CD4-positive, alpha-beta T cell treated with Interleukin-15 for 4 hours (primary cell): Measurements from ENCODE around the gene FAM124A.

Source experiments
- DNase-seq: peaks from one replicate; pipeline ENCODE4 v3.0.0-alpha.2; 2020; ENCODE audit warnings: low spot score

The FAM124A gene

DNA sequence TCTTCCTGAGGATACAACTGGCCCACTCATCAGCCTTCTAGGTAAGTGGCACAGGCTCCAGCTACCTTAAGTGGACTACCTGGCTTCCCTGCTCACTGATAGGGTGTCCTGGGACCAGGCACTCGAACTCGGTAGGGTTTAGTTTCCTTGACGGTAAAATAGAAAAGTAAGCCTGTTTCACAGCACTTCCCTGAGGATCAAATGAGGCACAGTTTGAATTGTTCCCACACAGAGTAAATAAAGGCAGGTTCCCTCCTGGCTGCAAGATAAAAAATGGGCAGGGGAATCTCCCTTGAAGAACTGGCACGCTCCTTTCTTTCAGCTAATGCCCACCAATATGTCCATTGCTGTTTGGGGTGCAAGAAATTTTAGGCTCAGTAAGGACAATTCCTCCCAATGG lies 1.1 kb upstream of the FAM124A start:
- no peak for DNase-seq

DNA sequence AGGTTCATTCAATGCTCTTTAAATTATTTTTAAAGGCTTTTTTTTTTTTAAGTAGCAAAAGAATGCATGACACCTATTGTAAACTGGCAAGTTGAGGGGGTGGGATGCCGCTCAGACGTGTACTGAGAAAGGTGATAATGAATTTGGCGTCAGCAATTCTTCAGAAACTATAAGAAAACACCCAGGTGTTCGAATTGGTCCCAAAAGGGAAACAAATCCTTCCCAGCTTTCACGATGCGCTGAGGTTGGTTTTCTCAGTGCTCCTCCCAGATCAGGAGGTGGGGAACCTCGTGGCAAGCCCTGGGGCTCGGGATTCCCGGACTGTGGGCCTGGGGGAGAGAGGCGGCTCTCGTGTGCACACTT lies 543 bp upstream of the FAM124A start:
- DNase-seq, result no peak

DNA sequence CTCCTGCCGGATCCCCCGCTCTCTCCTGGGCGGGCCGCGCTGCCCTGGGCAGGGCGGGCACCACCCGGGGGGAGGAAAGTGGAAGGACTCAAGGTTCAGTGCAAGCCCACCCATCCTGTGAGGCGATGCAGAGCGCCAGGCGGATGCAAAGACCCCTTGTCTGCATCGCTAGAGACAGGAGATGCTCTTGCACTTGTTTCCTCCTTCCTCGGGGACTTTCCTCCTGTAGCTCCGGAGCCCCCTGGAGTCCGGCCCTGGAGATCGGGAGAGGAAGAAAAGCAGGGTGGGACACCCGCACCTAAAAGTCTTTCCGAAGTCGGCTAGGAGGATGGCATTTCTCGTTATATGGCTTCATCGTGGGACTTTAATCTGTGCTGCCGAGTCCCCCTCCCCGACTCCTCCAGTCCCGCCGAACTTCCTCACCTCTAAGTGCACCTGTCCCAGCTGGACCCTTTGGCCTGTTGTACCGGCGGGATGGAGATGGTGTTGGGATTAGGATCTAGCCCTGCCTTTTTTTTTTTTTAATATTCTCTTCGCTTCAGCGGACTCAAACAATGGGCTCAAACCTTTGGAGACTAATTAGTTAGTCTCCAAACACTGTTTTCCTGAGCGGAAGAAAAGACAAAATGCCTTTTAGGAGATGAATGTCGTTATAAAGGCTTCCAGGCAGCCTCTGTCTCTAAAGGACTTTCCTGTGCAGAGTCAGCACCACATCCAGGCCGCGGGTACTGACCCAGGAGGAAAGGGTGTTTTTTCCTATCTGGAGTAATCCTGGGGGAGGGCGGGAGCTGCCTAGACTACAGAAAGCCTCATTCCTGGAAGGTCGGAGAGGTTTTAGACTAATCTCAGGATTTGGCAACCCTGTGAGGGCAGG lies 725 bp downstream of the FAM124A start:
- no peak for DNase-seq

DNA sequence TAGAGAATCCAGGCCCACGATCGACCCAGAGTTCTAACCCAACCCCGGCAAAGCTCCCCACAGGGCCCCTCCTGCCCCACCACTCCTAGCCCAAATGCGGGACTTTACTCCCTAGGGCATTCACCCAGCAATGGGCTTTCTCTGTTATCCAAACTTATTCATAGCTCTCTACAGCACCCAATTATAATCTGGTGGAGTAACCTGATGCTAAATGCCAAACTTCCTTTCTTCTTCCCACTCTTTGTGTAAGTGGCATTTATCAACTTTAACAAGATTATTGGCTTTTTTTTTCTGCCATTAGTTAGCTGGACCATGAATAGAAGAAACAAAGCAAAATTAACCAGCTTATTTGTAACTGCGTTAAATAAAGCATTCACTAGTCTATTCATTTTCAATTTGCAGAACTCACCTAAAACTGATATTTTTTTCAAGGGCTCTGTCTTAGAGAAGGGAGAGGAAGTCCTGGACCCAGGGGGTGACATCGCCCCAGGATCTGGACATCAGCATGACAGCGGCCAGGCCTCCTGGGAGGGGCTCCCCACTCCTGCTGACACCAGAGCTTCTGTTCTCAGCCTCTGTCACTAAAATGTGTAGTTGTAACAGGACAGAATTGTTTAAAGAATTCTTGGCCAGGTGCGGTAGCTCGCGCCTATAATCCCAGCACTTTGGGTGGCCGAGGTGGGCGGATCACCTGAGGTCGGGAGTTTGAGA lies 1.5 kb downstream of the FAM124A start:
- no peak for DNase-seq

DNA sequence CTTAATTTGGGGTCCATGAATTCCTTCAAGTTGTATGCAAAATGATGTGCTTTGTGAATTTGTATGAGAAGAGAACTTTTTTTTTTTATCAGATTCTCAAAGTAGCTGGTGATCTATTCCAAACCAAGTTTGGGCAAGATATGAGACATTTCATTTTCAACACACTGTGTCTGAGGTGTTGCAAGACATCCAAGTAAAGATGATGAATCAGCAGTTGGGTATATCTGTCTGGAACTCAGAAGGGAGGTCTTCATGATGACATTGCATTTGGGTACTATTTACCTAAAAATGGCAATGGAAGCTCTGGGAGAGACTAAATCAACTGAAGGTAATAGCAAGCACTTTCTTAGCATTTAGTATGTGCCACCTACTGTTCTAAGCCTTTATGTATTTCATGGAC lies 2.8 kb downstream of the FAM124A start:
- no peak for DNase-seq

DNA sequence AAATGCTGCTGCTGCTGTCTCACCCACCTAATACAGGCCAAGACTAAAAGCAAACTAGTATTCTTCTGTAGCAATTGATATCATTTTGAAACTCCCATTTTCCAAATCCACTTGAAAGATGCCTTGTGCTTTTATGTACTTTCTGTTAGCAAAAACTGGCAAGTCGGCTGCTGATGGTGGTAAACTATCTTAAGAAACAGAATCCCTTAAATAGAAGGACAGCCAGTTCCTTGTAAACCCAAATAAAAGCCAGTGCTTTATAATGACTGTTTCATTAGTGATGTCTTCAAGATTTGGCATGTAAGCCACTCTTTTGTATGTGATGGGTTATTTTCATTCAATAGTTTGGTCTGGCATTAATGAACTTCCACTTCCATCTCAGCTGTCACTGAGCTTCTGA lies 5.2 kb downstream of the FAM124A start:
- no peak for DNase-seq

DNA sequence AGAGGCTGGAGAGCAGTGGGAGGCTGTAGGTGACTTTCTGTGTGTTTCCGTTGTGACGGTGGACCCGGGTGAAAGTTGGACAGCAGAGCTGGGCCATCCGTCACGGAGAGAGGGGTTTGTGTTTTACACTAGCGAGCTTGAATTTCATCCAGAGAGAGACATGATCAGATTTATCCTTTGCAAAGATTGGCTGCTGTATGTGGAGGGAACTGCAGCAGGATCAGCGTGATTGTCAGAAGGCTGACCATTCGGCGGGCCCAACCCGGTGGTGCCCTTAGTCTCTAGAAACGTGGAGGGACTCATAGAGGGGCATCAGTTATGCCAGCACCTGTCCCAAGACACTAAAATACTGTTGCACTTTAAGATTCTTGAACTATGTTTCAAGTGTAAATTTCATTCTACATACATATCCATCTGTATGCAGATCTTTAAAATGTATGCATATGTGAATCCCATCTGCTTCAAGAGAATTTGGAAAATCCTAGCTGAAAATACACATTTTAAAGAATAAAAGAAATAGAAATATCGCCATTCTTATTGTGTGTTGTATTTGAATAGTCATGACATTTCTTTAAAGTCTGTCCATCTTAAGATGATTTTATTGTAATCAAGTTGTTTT lies 7.0 kb downstream of the FAM124A start:
- no peak for DNase-seq

DNA sequence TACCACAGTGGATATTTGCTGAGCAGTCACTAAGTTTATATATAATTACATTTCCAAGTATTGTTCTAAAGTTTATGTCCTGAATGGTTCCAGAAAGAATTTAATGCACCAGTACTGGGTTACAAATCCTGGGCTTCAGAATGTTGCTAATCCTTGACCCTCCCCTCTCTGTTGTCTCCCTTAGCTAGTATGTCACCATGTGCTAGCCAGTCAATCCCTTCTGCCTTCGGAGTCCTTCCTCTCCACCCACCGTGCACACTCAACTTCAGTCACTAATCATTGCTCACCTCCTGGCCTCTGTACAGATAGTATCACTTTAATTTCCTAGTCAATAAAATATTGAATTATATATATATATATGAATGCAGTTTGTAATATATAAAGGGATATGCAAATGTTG lies 7.5 kb downstream of the FAM124A start:
- DNase-seq, result no peak

DNA sequence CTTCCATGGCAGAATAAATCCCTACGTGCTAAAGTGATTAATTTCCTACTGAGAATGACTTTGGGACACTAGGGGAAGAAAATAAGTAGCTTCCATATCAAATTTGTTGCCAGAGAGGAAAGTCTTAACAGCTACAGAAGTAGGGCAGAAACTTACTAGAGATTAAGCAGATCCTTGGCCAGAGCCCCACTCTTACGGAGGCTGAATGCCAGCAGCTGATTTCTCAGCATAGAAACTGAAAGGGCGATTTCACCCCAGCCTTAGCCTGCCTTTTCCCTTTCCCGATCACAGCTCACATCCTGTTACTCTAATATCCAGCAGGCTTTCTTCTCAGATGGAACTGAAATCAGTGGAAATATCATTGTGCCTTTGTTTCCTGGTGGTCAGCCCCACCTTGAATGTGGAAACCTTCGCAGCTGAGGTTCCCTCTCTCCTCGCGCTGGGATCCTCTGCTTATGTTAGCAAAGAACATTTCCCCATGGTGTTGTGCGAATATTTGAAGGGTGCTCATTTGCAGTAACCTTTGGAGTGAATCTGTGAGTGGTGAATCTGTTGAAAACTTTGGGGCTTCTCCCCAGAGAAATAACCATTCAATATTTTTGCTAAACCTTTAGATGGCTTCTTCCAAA lies 8.4 kb downstream of the FAM124A start:
- no peak for DNase-seq

DNA sequence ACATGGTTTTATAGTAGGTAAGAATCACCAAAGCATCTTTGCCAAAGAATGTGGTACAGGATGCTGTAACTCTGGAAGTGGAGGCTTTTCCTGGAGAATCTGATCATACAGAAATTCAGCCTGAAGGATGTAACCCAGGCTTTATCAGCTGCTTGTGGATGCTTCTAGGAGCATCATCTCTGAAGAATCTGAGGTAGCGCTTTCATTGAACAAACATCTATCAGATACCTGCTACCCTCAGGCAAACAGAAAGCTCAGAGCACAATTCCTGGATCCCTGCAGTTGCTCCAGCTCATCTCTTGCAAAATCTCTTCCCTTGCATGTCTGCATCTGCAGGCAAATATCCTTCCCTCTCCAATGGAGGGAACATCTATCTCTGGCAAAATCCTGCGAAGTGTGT lies 9.3 kb downstream of the FAM124A start:
- no peak for DNase-seq

DNA sequence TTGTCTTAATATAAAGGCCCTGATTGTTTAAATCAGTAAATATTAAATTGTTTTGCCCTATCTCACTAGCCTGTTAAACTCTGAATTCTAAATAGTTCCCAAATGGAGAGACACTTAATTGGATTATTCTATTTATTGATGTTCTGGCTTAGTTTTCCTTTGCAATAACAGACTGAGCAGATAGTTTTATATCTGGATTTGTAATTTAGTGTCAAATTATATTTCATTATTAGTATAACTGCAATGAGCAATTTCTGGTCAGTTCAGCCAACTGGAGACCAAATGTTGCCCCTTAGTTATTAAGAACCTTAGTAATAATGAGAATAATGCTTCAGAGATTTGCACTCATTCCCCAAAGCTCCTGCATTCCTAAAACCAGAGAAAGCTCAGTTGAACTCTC lies 10.1 kb downstream of the FAM124A start:
- DNase-seq, result no peak

DNA sequence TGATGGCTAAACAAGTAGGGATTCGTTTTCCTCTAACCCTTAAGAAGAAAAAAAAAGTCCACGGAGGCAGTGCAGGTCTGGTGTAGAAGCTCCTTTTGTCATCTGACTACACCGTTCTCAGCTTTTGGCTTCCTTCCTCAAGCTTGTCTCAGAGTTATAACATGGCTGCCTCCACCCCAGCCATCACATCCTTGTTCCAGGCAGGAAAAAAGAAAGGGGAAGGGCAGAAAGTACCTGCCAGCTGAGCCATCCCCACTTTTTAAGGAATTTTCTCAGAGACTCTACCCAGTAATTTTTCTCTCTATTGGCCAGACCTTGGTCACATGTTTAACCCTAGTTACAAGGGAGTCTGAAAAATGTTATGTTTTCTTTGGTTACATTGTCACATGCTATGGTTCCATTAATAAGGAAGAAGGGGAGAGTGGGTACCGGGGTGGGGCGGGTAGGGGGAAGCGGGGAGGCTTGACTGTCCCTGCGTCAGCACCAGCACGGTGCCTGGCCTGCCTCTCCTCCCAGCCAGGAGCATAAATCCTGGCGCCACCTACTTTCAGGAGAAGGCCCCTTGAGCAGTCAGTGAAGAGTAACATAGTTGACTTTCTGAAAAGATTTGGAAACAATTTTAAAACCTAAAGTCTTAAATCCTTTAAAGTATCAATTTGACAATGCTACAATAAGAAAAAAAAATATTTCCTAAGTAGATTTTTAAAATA lies 11.1 kb downstream of the FAM124A start:
- no peak for DNase-seq

DNA sequence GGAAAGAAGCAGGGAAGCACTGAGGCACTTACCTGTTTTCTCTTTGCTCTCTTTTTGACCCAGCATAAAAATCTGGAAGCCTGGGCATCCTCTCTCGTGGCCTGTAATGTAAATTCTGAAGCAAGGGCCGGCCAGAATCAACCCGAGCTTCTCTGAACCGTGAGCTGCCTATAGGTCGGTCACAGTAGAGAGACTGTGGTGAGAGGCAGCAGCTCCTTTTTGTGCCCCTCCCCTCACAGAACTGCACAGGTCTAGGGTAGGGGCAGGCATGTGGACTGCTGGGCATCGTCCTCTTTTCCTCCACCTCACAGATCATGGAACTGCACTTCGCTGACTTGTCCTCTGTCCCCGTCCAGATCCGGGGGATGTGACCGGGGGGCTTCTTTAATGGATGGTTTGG lies 12.5 kb downstream of the FAM124A start:
- no peak for DNase-seq

DNA sequence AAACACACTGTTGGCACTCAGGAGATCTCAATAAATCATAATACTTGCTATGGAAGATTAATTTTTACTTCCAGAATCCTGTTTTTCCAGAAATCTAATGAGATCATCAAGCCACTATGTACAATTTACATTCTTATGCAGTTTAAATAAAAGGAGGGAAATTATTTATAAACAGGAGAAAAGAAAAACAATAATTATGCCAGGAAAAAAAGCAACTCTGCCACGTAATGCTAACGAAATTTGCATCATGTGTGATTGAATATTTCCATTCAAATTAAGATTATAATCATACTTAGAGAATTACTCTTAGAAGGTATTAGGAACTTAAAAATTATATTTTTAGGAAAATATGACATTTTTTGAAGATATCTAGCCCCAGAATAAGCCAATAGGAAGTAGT lies 13.0 kb downstream of the FAM124A start:
- no peak for DNase-seq

DNA sequence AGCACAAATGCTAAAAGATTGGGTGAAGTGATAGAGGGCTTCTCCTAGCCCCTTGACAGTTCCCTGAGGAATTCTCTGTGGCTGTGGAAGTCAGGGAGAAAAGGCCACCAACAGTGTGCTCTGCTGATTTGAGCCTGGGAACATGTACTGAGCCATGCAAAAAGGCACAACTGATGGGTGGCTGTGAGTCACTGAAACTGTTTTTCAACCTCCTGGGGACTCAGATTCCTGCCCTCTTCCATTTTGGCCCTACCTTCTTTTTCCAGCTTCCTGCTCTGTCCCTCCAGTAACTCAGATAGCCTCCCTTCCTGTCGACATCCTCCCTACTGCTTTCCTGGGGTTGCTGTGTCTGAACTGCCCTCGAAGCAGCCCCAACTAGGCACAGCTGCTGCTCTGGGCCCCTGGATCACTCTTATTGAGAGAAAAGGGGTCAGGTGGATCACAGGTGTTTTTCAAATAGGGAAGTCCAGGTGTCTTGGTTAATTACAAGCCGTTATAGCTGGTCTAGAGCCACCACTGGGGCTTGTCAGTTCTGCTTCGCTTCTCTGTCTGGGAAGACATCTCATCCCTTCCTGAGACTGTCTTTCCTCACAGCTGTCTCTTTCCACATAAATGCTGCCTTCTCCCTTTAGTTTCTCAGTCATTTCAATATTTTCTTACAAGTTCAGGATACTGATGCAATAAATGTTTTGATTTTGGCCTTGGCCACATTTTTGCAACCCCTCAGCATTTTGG lies 13.7 kb downstream of the FAM124A start:
- no peak for DNase-seq

DNA sequence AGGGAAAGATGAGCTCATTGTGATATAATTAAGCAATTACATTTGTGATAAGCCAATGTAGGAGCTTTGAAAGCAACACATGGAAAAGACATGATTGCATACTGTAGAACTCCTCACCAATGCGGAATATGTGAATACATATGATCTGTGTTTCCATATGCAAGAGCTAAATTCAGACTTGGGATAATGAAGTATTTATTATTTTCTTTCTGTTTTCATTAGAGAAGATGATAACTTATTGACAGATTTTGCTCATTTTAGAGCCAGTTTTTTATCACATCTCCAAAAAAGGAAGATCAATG lies 14.2 kb downstream of the FAM124A start:
- DNase-seq, result no peak

DNA sequence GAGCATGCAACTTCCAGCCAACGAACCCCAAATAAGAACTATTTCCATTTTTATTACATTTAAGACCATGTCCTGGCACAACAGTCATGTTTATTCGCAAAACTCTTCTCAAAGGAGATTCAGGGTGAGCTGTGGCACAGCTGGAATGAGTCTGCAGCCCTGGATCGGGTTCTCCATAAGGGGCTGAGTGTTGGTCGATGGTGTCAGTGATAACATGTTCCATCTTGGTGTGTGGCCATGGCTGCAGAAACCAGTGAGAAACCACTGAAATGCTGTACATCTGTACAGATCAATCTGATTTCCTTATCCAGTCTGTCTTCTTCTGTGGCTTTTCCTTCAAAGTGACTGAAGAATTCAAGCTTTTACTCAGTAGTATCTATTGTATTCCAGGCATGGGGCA lies 15.2 kb downstream of the FAM124A start:
- DNase-seq, result no peak

DNA sequence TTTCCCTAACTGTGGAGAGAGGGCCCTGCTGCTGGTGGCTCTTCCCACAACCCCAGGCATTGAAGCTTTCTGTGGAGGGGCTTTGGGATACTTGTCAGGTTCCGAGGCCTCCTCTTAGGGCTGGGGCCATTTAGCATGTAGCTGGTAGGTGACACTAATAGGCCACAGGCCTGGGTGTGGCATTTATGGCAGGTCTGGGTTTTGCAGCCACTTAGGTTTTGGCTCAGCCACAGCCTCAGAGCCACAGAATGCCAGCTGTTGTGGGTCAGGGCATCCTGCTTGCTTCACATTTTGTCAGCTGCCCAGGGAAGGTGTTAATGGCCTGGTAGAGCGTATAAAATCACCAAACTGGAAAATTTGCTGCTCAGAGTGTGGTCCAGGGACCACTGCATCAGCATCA lies 15.7 kb downstream of the FAM124A start:
- DNase-seq, result no peak

DNA sequence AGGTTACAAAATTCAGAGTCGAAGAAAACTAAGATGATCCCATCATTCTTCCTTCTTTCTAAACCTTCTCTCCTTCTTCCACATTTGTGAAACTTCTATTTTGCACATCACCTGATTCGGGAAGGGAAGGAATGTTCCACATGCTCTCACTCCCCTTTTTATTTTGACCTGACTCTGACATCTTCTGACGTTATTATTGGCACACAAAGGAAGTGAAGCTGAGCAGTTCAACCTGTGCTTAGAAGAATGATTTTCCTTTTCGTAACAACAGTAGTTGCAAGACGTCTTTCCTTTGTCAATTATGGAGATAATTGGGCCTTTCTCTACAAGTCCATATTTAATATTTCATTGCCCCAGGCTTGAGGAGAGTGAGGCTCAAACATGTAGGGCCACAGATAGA lies 18.0 kb downstream of the FAM124A start:
- DNase-seq, result no peak

DNA sequence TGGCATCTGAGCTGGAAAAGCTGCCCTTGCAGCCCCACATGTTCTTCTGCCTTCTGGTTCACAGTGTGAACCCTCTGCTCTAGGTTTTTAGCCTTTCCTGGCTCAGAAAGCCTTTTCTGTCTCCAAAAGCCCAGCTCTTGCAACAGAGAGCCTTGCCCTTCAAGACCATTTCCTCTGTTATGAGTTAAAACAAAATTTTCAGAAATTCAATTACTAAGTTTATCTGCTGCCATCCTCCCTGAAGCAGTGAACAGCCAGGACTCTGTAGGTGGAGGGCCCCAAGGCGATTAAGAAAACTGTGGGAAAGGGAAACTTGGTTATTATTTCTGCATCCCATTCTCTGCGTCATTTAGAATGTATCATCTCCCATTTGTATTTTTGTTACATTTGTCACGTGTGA lies 18.8 kb downstream of the FAM124A start:
- no peak for DNase-seq

DNA sequence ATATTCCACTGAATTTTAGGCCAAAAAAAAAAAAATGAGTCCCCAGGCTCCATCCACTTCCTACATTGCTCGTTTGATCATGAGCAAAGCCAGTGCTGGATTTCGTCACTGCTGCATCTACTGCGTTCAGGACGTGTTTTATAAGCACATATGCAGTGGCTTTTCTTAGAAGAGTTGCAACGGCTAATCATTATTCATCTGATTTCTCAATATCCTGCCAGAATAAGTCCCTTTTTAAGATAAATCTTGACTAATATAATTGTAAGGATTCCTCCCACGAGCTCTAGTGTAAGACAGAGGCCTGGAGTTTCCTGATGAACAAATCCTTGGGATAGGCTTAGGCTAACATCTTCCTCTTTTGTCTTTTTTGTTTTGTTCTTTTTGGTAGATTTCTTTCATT lies 19.5 kb downstream of the FAM124A start:
- no peak for DNase-seq

DNA sequence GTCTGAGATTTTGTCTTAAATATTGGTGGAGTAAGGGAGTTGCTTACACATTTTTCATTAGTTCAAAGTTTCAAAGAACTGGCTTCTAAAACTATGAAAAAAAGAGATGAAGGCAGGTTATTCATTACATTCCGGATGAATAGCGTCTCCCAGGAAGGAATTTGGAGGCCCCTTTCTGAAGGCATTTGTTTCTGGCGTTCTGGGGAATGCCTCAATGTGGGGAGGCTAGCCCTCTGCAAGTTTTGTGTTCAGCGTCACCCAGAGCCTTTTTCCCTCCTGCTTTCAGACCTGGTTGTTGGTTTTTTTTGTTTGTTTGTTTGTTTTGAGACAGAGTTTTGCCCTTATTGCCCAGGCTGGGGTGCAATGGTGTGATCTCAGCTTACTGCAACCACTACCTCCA lies 21.0 kb downstream of the FAM124A start:
- DNase-seq, result no peak
